B cell (primary cell): ENCODE measurements around the gene SERPINB7.

ENCODE experiments used
- EZH2 ChIP-seq: IDR thresholded peaks from 2 replicates; pipeline ENCODE4 v1.6.1; 2012; ENCODE audit warnings: borderline replicate concordance, low read depth, mild to moderate bottlenecking, moderate library complexity, low read length; ENCODE audit not compliant: insufficient read depth, poor library complexity, severe bottlenecking
- TF ChIP-seq, protein P1 (sequence below): fragments of 200-600 bp; IDR thresholded peaks from one replicate; pipeline ENCODE4 v1.8.0; 2022; ENCODE audit warnings: antibody characterized with exemption, mild to moderate bottlenecking

GRCh38 chr18:63850020-63850419 is 74.8 kb downstream of the SERPINB7 start:
- TF ChIP-seq, protein P1, sequence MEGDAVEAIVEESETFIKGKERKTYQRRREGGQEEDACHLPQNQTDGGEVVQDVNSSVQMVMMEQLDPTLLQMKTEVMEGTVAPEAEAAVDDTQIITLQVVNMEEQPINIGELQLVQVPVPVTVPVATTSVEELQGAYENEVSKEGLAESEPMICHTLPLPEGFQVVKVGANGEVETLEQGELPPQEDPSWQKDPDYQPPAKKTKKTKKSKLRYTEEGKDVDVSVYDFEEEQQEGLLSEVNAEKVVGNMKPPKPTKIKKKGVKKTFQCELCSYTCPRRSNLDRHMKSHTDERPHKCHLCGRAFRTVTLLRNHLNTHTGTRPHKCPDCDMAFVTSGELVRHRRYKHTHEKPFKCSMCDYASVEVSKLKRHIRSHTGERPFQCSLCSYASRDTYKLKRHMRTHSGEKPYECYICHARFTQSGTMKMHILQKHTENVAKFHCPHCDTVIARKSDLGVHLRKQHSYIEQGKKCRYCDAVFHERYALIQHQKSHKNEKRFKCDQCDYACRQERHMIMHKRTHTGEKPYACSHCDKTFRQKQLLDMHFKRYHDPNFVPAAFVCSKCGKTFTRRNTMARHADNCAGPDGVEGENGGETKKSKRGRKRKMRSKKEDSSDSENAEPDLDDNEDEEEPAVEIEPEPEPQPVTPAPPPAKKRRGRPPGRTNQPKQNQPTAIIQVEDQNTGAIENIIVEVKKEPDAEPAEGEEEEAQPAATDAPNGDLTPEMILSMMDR: no peak
- TF ChIP-seq EZH2: no peak
